H9 (cell line): Measurements from ENCODE around the gene CELF4. TPM values are rescaled to one million over a fixed set of nuclear protein-coding genes. Genes with fewer than 3 reads are reported as not detected.

Experiments used
- DNase-seq: peaks from one replicate; pipeline ENCODE4 v3.0.0-alpha.2; 2017
- H2AFZ ChIP-seq: one replicate; pipeline ENCODE4 v1.6.1; 2013; ENCODE audit warnings: mild to moderate bottlenecking, low read length, control low read depth, moderate library complexity
- H2AK5ac ChIP-seq: 2 replicates; pipeline ENCODE4 v1.6.1; 2013; ENCODE audit warnings: low read length, control low read depth, mixed read lengths; ENCODE audit not compliant: insufficient read length
- H2BK120ac ChIP-seq: one replicate; pipeline ENCODE4 v1.6.1; 2013; ENCODE audit warnings: low read depth, mild to moderate bottlenecking, low read length, control low read depth, inconsistent platforms; ENCODE audit not compliant: poor library complexity, severe bottlenecking
- H2BK12ac ChIP-seq: 2 replicates; pipeline ENCODE4 v1.6.1; 2013; ENCODE audit warnings: low read length, control low read depth, mixed read lengths, low read depth; ENCODE audit not compliant: insufficient read length
- H2BK15ac ChIP-seq: 2 replicates; pipeline ENCODE4 v1.6.1; 2013; ENCODE audit warnings: low read depth, low read length, control low read depth
- H2BK20ac ChIP-seq: one replicate; pipeline ENCODE4 v1.6.1; 2013; ENCODE audit warnings: low read depth, mild to moderate bottlenecking, low read length, control low read depth, inconsistent platforms; ENCODE audit not compliant: poor library complexity, severe bottlenecking
- H2BK5ac ChIP-seq: 2 replicates; pipeline ENCODE4 v1.6.1; 2013; ENCODE audit warnings: low read length, control low read depth, mixed read lengths; ENCODE audit not compliant: insufficient read length
- H3K14ac ChIP-seq: 2 replicates; pipeline ENCODE4 v1.6.1; 2013; ENCODE audit warnings: low read length, control low read depth; ENCODE audit not compliant: insufficient read depth
- H3K18ac ChIP-seq: 2 replicates; pipeline ENCODE4 v1.6.1; 2013; ENCODE audit warnings: low read depth, mild to moderate bottlenecking, mixed read lengths, low read length, control low read depth; ENCODE audit not compliant: insufficient read length
- H3K23ac ChIP-seq: 2 replicates; pipeline ENCODE4 v1.6.1; 2013; ENCODE audit warnings: low read length, control low read depth, mixed read lengths, low read depth; ENCODE audit not compliant: insufficient read length
- H3K23me2 ChIP-seq: 2 replicates; pipeline ENCODE4 v1.6.1; 2013; ENCODE audit warnings: low read depth, mild to moderate bottlenecking, mixed read lengths, low read length, control low read depth; ENCODE audit not compliant: insufficient read length, poor library complexity, severe bottlenecking
- H3K27ac ChIP-seq: 2 replicates; pipeline ENCODE4 v1.5.1; 2013; ENCODE audit warnings: low read length, control low read depth, mixed read lengths, low read depth; ENCODE audit not compliant: insufficient read length
- H3K27me3 ChIP-seq: 2 replicates; pipeline ENCODE4 v1.6.1; 2013; ENCODE audit warnings: low read length, control low read depth, inconsistent platforms; ENCODE audit not compliant: insufficient read depth
- H3K4ac ChIP-seq: 2 replicates; pipeline ENCODE4 v1.6.1; 2013; ENCODE audit warnings: low read depth, mild to moderate bottlenecking, control low read depth, inconsistent platforms, low read length, moderate library complexity
- H3K4me1 ChIP-seq: 2 replicates; pipeline ENCODE4 v1.6.1; 2013; ENCODE audit warnings: low read length, control low read depth, inconsistent platforms; ENCODE audit not compliant: insufficient read depth
- H3K4me2 ChIP-seq: 2 replicates; pipeline ENCODE4 v1.6.1; 2013; ENCODE audit warnings: low read length, control low read depth, mixed read lengths; ENCODE audit not compliant: insufficient read length, insufficient read depth
- H3K56ac ChIP-seq: 2 replicates; pipeline ENCODE4 v1.6.1; 2013; ENCODE audit warnings: low read depth, mild to moderate bottlenecking, mixed read lengths, low read length, control low read depth; ENCODE audit not compliant: insufficient read length
- H3K79me1 ChIP-seq: 2 replicates; pipeline ENCODE4 v1.6.1; 2013; ENCODE audit warnings: low read depth, mild to moderate bottlenecking, moderate library complexity, low read length, control low read depth, inconsistent platforms; ENCODE audit not compliant: insufficient read depth, poor library complexity, severe bottlenecking
- H3K79me2 ChIP-seq: 2 replicates; pipeline ENCODE4 v1.6.1; 2013; ENCODE audit warnings: low read length, control low read depth, inconsistent platforms; ENCODE audit not compliant: insufficient read depth
- H3K9ac ChIP-seq: 2 replicates; pipeline ENCODE4 v1.6.1; 2013; ENCODE audit warnings: low read length, control low read depth, mixed read lengths; ENCODE audit not compliant: insufficient read length; ENCODE audit errors: extremely low read depth
- H3K9me3 ChIP-seq: one replicate; pipeline ENCODE4 v1.6.1; 2013; ENCODE audit warnings: low read depth, low read length, inconsistent platforms; ENCODE audit not compliant: control insufficient read depth
- H3T11ph ChIP-seq: one replicate; pipeline ENCODE4 v1.6.1; 2013; ENCODE audit warnings: mild to moderate bottlenecking, low read length, control low read depth, inconsistent platforms
- H4K20me1 ChIP-seq: one replicate; pipeline ENCODE4 v1.6.1; 2013; ENCODE audit not compliant: control insufficient read depth, insufficient read length, insufficient read depth
- H4K5ac ChIP-seq: 2 replicates; pipeline ENCODE4 v1.6.1; 2013; ENCODE audit warnings: low read depth, mild to moderate bottlenecking, mixed read lengths, low read length, control low read depth; ENCODE audit not compliant: insufficient read length
- H4K8ac ChIP-seq: replicated peaks from 2 replicates; pipeline ENCODE4 v1.6.1; 2013; ENCODE audit warnings: low read length, control low read depth, mixed read lengths, low read depth; ENCODE audit not compliant: insufficient read length
- H4K91ac ChIP-seq: 2 replicates; pipeline ENCODE4 v1.6.1; 2013; ENCODE audit warnings: low read depth, mild to moderate bottlenecking, moderate library complexity, mixed read lengths, low read length, control low read depth; ENCODE audit not compliant: insufficient read length
- H3K27ac Mint-ChIP-seq, 3 experiments: 2 replicates in 2 of 3; 3 replicates in 1 of 3; pipeline ENCODE4 v1.8.0; 2020 to 2021; ENCODE audit warnings: mixed read lengths in 3 of 3, mild to moderate bottlenecking in 1 of 3, moderate library complexity in 1 of 3
- H3K27me3 Mint-ChIP-seq: 2 replicates; pipeline ENCODE4 v1.8.0; 2021; ENCODE audit warnings: low read depth, mild to moderate bottlenecking, moderate library complexity, mixed read lengths
- H3K36me3 Mint-ChIP-seq, 3 experiments: 2 replicates in 2 of 3; 3 replicates in 1 of 3; pipeline ENCODE4 v1.8.0; 2020 to 2021; ENCODE audit warnings: low read depth in 3 of 3, mixed read lengths in 3 of 3; ENCODE audit not compliant: insufficient read depth in 1 of 3
- H3K4me1 Mint-ChIP-seq, 2 experiments: 2 replicates each; pipeline ENCODE4 v1.8.0; 2020; ENCODE audit warnings: mixed read lengths in 2 of 2
- H3K4me3 Mint-ChIP-seq, 2 experiments: 2 replicates in 1 of 2; 3 replicates in 1 of 2; pipeline ENCODE4 v1.8.0; 2020 to 2021; ENCODE audit warnings: mild to moderate bottlenecking in 2 of 2, mixed read lengths in 2 of 2, moderate library complexity in 1 of 2
- H3K9me3 Mint-ChIP-seq, 2 experiments: 2 replicates in 1 of 2; 3 replicates in 1 of 2; pipeline ENCODE4 v1.8.0; 2020; ENCODE audit warnings: mild to moderate bottlenecking in 2 of 2, mixed read lengths in 2 of 2, moderate library complexity in 1 of 2
- WGBS: extraction: QIAGEN DNeasy Blood & Tissue Kit; methylation state at CpG from one replicate; pipeline ENCODE4 v1.1.7; 2013; ENCODE audit warnings: missing lambda C conversion rate, low lambda C conversion rate, mixed read lengths; ENCODE audit not compliant: insufficient read length; ENCODE audit errors: extremely low coverage; 5-methylcytosine and 5-hydroxymethylcytosine counted together
- total RNA-seq: library from RNA; stranded (reverse); gene quantifications from 2 replicates; pipeline ENCODE4 v1.2.1, GENCODE V29; 2021
- TF ChIP-seq, protein P1 (sequence below): fragments of 200-600 bp; sonication (generic); conservative IDR thresholded peaks from 3 replicates; pipeline ENCODE4 v1.8.0; 2021; ENCODE audit warnings: antibody characterized with exemption, mild to moderate bottlenecking

The CELF4 gene
- total RNA-seq, 1 experiment from 2014 or later = 1.1 TPM

DNA sequence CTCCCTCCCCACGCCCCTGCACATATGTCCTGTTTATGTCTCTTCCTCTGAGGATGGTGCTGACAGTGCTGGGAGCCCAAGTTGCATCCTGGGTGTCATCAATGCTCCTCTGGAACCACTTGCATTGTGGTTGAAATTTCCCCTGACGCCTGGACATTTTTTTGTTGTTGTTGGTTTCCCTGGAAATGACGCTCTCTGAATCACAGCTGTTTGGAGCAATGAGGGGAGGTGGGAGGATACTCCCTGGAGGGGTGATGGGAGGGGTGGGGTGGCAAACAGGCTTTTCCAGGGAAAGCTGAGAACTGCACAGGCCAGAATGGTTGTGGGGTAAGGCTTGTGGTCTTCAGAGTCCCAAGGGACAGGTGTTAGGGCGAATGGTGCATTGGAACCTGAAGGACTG, 29.6 kb downstream of the CELF4 start:
- Histone ChIP-seq H3K23me2 (peaks cover 4% of the 10 kb centered on the region), H3K9ac (no peak overlapping the region), H3K14ac (no peak overlapping the region), H3K27me3 (no peaks in the 10 kb centered on the region; the same call in 1 of the 2 replicates), H3K27ac (no peak overlapping the region), H4K91ac (no peak overlapping the region), H3K4ac (no peak overlapping the region), H2BK5ac (no peak overlapping the region), H3K23ac (no peak overlapping the region), H3K9me3 (no peaks in the 10 kb centered on the region), H3K4me2 (no peak overlapping the region), H3K79me2 (no peaks in the 10 kb centered on the region), H4K20me1 (no peaks in the 10 kb centered on the region), H3K56ac (no peak overlapping the region), H4K5ac (no peak overlapping the region), H2BK120ac (no peak overlapping the region), H3T11ph (no peak overlapping the region), H2BK20ac (no peak overlapping the region), H3K79me1 (no peaks in the 10 kb centered on the region), H3K4me1 (peaks cover 3% of the 10 kb centered on the region; the same call in 1 of the 2 replicates), H2AFZ (no peak overlapping the region), H3K18ac (no peak overlapping the region), H2AK5ac (no peak overlapping the region), H4K8ac (no peak overlapping the region), H2BK12ac (no peak overlapping the region), H2BK15ac (no peak overlapping the region)
- Mint-ChIP-seq H3K27me3 (peaks cover 43% of the 10 kb centered on the region), H3K4me1 (peaks cover 33 to 55% of the 10 kb centered on the region in 2 experiments), H3K36me3 (no peaks in the 10 kb centered on the region), H3K27ac (no peak overlapping the region), H3K9me3 (no peaks in the 10 kb centered on the region), H3K4me3 (no peak overlapping the region)
- no peak for DNase-seq
- TF ChIP-seq, protein P1, sequence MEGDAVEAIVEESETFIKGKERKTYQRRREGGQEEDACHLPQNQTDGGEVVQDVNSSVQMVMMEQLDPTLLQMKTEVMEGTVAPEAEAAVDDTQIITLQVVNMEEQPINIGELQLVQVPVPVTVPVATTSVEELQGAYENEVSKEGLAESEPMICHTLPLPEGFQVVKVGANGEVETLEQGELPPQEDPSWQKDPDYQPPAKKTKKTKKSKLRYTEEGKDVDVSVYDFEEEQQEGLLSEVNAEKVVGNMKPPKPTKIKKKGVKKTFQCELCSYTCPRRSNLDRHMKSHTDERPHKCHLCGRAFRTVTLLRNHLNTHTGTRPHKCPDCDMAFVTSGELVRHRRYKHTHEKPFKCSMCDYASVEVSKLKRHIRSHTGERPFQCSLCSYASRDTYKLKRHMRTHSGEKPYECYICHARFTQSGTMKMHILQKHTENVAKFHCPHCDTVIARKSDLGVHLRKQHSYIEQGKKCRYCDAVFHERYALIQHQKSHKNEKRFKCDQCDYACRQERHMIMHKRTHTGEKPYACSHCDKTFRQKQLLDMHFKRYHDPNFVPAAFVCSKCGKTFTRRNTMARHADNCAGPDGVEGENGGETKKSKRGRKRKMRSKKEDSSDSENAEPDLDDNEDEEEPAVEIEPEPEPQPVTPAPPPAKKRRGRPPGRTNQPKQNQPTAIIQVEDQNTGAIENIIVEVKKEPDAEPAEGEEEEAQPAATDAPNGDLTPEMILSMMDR = no peak
- WGBS = no CpG with 5 or more reads among the region's 4 CpGs
